Ishikawa (cell line): ENCODE results near the gene AIF1L.

Experiments used
- CEBPB ChIP-seq: IDR thresholded peaks from 2 replicates; pipeline ENCODE4 v1.6.1; 2012
- CREB1 ChIP-seq: IDR thresholded peaks from 2 replicates; pipeline ENCODE4 v1.6.1; 2012; ENCODE audit warnings: low read depth
- EGR1 ChIP-seq: IDR thresholded peaks from 2 replicates; pipeline ENCODE4 v1.6.1; 2012
- EP300 ChIP-seq: IDR thresholded peaks from 2 replicates; pipeline ENCODE4 v1.6.1; 2012; ENCODE audit warnings: borderline replicate concordance
- FOXM1 ChIP-seq: IDR thresholded peaks from 2 replicates; pipeline ENCODE4 v1.6.1; 2012; ENCODE audit warnings: low read depth, borderline replicate concordance
- MAX ChIP-seq: IDR thresholded peaks from 2 replicates; pipeline ENCODE4 v1.6.1; 2012
- NFIC ChIP-seq: IDR thresholded peaks from 2 replicates; pipeline ENCODE4 v1.6.1; 2012
- RAD21 ChIP-seq: IDR thresholded peaks from 2 replicates; pipeline ENCODE4 v1.6.1; 2012; ENCODE audit warnings: low read depth
- REST ChIP-seq: IDR thresholded peaks from 2 replicates; pipeline ENCODE4 v1.6.1; 2012; ENCODE audit warnings: low read depth, mild to moderate bottlenecking
- TAF1 ChIP-seq: IDR thresholded peaks from 2 replicates; pipeline ENCODE4 v1.6.1; 2012; ENCODE audit warnings: low read depth, mild to moderate bottlenecking
- TCF12 ChIP-seq: IDR thresholded peaks from 2 replicates; pipeline ENCODE4 v1.6.1; 2012; ENCODE audit warnings: low read depth
- TEAD4 ChIP-seq: IDR thresholded peaks from 2 replicates; pipeline ENCODE4 v1.6.1; 2012
- USF1 ChIP-seq: IDR thresholded peaks from 2 replicates; pipeline ENCODE4 v1.6.1; 2012
- YY1 ChIP-seq: IDR thresholded peaks from 2 replicates; pipeline ENCODE4 v1.6.1; 2012; ENCODE audit warnings: low read depth
- ZBTB7A ChIP-seq: IDR thresholded peaks from 2 replicates; pipeline ENCODE4 v1.6.1; 2012; ENCODE audit warnings: low read depth

The AIF1L gene

GRCh38 chr9:131140550-131140949, 44.2 kb downstream of the AIF1L start:
- TF ChIP-seq YY1 (no peak), NFIC (no peak), REST (no peak), EP300 (no peak), TCF12 (no peak), ZBTB7A (no peak), CREB1 (no peak), TAF1 (no peak)

- TF ChIP-seq EP300 (no peak), EGR1 (no peak), ZBTB7A (no peak), TCF12 (no peak), USF1 (no peak), CREB1 (no peak), TAF1 (no peak), FOXM1 (no peak), CEBPB (no peak), TEAD4 (no peak), NFIC (no peak), MAX (no peak)
Measured at GRCh38 chr9:131142160-131142559, 45.8 kb downstream of the AIF1L start.

- no peak for TF ChIP-seq USF1
- TF ChIP-seq NFIC: no peak
- TF ChIP-seq RAD21: no peak
- no peak for TF ChIP-seq EP300
- TF ChIP-seq REST: no peak
- TF ChIP-seq TEAD4: no peak
- no peak for TF ChIP-seq TAF1
- no peak for TF ChIP-seq CEBPB
- TF ChIP-seq YY1: no peak
- no peak for TF ChIP-seq CREB1
- TF ChIP-seq EGR1: no peak
- no peak for TF ChIP-seq TCF12
- no peak for TF ChIP-seq MAX
- TF ChIP-seq ZBTB7A: no peak
- no peak for TF ChIP-seq FOXM1
Measured at GRCh38 chr9:131144201-131144600, 47.9 kb downstream of the AIF1L start.

- TF ChIP-seq REST: no peak
- no peak for TF ChIP-seq EGR1
- no peak for TF ChIP-seq RAD21
- TF ChIP-seq MAX: no peak
- TF ChIP-seq CREB1: no peak
- no peak for TF ChIP-seq TEAD4
- TF ChIP-seq TCF12: no peak
Measured at GRCh38 chr9:131145245-131145644, 48.9 kb downstream of the AIF1L start.

- no peak for TF ChIP-seq REST
- TF ChIP-seq CEBPB: no peak
- no peak for TF ChIP-seq RAD21
- no peak for TF ChIP-seq NFIC
Measured at GRCh38 chr9:131146186-131146585, 49.9 kb downstream of the AIF1L start.
